ENCODE results near the gene DIO3. TPM values are rescaled to one million over a fixed set of nuclear protein-coding genes. Genes with fewer than 3 reads are reported as not detected.

DIO3 gene
- under 1 TPM; 0.20 to 0.64 TPM for polyA plus RNA-seq

DNA sequence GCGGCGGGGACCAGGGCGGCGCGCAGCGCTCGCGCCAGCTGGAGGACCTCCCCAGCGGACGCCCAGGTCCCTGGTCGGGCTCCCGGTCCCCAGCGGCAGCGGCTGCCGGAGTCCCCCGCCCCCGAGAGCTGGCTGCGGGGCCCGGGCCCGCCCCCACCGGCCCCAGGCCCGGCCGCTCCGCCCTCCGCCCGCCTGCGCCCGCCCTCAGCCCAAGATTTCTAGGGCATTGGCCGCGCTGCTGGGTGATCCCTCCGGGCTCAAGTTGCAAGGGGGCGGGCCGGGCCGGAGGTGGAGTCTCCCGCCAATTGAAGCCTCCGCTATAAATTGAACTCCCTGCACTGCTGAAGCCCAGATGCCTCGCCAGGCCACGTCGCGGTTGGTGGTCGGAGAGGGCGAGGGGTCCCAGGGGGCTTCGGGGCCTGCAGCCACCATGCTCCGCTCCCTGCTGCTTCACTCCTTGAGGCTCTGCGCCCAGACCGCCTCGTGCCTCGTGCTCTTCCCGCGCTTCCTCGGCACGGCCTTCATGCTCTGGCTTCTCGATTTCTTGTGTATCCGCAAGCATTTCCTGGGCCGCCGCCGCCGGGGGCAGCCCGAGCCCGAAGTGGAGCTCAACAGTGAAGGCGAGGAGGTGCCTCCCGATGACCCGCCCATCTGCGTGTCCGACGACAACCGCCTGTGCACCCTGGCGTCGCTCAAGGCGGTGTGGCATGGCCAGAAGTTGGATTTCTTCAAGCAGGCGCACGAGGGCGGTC is at the start of gene DIO3:
Gene DIO3, plus strand, starts transcription at position 351 of the 752 bp plus-strand sequence.
- Histone ChIP-seq H3K4me1 (ENCODE audit: control insufficient read depth in 2 of 2, insufficient read depth in 2 of 2, low read length in 1 of 2) (peaks cover 0 to 13% of the 10 kb centered on the region in 2 donors), H3K4me3 (ENCODE audit: low read depth in 1 of 2, low read length in 2 of 2) (peak within 1 kb of the TSS in 1 of 2 donors; percentile 40), H3K36me3 (ENCODE audit: control insufficient read depth in 2 of 2, insufficient read depth in 2 of 2, low read length in 1 of 2) (no peaks in the 10 kb centered on the region), H3K27ac (ENCODE audit: low read depth in 2 of 2, low read length in 1 of 2) (peak within 1 kb of the TSS in 1 of 2 donors; percentile 26), H3K27me3 (ENCODE audit: control insufficient read depth in 1 of 2, insufficient read depth in 2 of 2, low read length in 2 of 2) (peaks cover 27% of the 10 kb centered on the region in 2 donors), H3K9me3 (ENCODE audit: control insufficient read depth in 2 of 2, insufficient read depth in 1 of 2, low read depth in 1 of 2, low read length in 1 of 2) (peaks cover 13 to 17% of the 10 kb centered on the region in 2 donors)
- WGBS, 2 donors = 20 to 24% methylated on average over 56 to 73 of the region's 73 CpGs

GRCh38 chr14:101511620-101512375 is 49.5 kb upstream of the DIO3 start:
- H3K27ac ChIP-seq (ENCODE audit: low read depth in 2 of 2, low read length in 1 of 2) = no peak overlapping the region
- no peak overlapping the region for H3K4me3 ChIP-seq (ENCODE audit: low read depth in 1 of 2, low read length in 2 of 2)
- 57 to 63% methylated on average over 20 of the region's 20 CpGs for WGBS, 2 donors
- H3K27me3 ChIP-seq (ENCODE audit: control insufficient read depth in 1 of 2, insufficient read depth in 2 of 2, low read length in 2 of 2) = no peaks in the 10 kb centered on the region
- H3K9me3 ChIP-seq (ENCODE audit: control insufficient read depth in 2 of 2, insufficient read depth in 1 of 2, low read depth in 1 of 2, low read length in 1 of 2) = peaks cover 0 to 7% of the 10 kb centered on the region in 2 donors
- no peaks in the 10 kb centered on the region for H3K4me1 ChIP-seq (ENCODE audit: control insufficient read depth in 2 of 2, insufficient read depth in 2 of 2, low read length in 1 of 2)
- H3K36me3 ChIP-seq (ENCODE audit: control insufficient read depth in 2 of 2, insufficient read depth in 2 of 2, low read length in 1 of 2) = no peaks in the 10 kb centered on the region

DNA sequence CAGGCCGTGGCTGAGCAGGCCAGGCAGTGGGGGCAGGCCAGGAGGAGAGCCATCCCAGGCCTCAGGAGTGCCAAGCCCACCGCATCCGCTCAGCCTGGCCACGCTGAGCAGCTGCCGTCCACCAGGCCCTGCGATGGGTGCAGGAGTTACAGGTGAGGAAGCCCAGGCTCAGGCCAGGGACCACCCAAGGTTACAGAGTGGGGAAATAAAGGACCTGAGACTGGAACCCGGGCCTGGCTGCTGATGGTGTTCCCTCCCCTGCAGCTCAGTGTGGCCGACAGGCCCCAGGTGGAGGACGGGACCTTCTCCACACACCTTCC is 49.0 kb upstream of the DIO3 start:
- Histone ChIP-seq H3K27me3 (ENCODE audit: control insufficient read depth in 1 of 2, insufficient read depth in 2 of 2, low read length in 2 of 2) (no peaks in the 10 kb centered on the region), H3K36me3 (ENCODE audit: control insufficient read depth in 2 of 2, insufficient read depth in 2 of 2, low read length in 1 of 2) (no peaks in the 10 kb centered on the region), H3K9me3 (ENCODE audit: control insufficient read depth in 2 of 2, insufficient read depth in 1 of 2, low read depth in 1 of 2, low read length in 1 of 2) (peaks cover 0 to 7% of the 10 kb centered on the region in 2 donors), H3K4me3 (ENCODE audit: low read depth in 1 of 2, low read length in 2 of 2) (no peak overlapping the region), H3K4me1 (ENCODE audit: control insufficient read depth in 2 of 2, insufficient read depth in 2 of 2, low read length in 1 of 2) (no peaks in the 10 kb centered on the region), H3K27ac (ENCODE audit: low read depth in 2 of 2, low read length in 1 of 2) (no peak overlapping the region)
- WGBS, 2 donors = 89 to 91% methylated on average over 9 of the region's 9 CpGs

GRCh38 chr14:101514136-101514535 is 47.2 kb upstream of the DIO3 start:
- no peaks in the 10 kb centered on the region for H3K27me3 ChIP-seq (ENCODE audit: control insufficient read depth in 1 of 2, insufficient read depth in 2 of 2, low read length in 2 of 2)
- H3K27ac ChIP-seq (ENCODE audit: low read depth in 2 of 2, low read length in 1 of 2) = no peak overlapping the region
- H3K4me1 ChIP-seq (ENCODE audit: control insufficient read depth in 2 of 2, insufficient read depth in 2 of 2, low read length in 1 of 2) = peaks cover 0 to 3% of the 10 kb centered on the region in 2 donors
- H3K36me3 ChIP-seq (ENCODE audit: control insufficient read depth in 2 of 2, insufficient read depth in 2 of 2, low read length in 1 of 2) = no peaks in the 10 kb centered on the region
- WGBS, 2 donors = 82 to 95% methylated on average over 5 of the region's 5 CpGs
- no peak overlapping the region for H3K4me3 ChIP-seq (ENCODE audit: low read depth in 1 of 2, low read length in 2 of 2)
- H3K9me3 ChIP-seq (ENCODE audit: control insufficient read depth in 2 of 2, insufficient read depth in 1 of 2, low read depth in 1 of 2, low read length in 1 of 2) = peaks cover 0 to 7% of the 10 kb centered on the region in 2 donors

DNA sequence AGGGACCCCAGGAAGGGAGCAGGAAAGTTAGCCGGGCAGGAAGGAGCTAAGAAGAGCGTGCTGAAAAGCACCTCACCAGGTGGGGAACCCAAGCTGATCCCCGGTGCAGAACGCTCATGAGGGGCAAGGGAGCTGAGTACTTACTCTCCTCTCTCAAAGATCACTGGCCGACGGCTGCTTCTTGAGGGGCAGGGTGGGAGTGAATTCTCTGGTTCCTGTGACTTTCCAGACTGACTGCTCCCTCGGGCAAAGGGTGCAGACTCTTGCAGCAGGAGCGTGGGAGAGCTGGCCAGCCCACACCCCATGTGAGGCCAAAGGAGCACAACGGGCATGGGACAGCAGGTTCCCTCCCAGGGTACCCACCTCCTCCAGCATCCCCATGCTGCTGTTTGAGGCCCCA is 44.9 kb upstream of the DIO3 start:
- 92 to 93% methylated on average over 8 to 9 of the region's 9 CpGs for WGBS, 2 donors
- no peak overlapping the region for H3K27ac ChIP-seq (ENCODE audit: low read depth in 2 of 2, low read length in 1 of 2)
- no peaks in the 10 kb centered on the region for H3K27me3 ChIP-seq (ENCODE audit: control insufficient read depth in 1 of 2, insufficient read depth in 2 of 2, low read length in 2 of 2)
- peaks cover 0 to 7% of the 10 kb centered on the region in 2 donors for H3K9me3 ChIP-seq (ENCODE audit: control insufficient read depth in 2 of 2, insufficient read depth in 1 of 2, low read depth in 1 of 2, low read length in 1 of 2)
- no peak overlapping the region for H3K4me3 ChIP-seq (ENCODE audit: low read depth in 1 of 2, low read length in 2 of 2)
- H3K4me1 ChIP-seq (ENCODE audit: control insufficient read depth in 2 of 2, insufficient read depth in 2 of 2, low read length in 1 of 2) = peaks cover 0 to 10% of the 10 kb centered on the region in 2 donors
- no peaks in the 10 kb centered on the region for H3K36me3 ChIP-seq (ENCODE audit: control insufficient read depth in 2 of 2, insufficient read depth in 2 of 2, low read length in 1 of 2)

- WGBS, 2 donors = 61 to 62% methylated on average over 28 of the region's 28 CpGs
- H3K9me3 ChIP-seq (ENCODE audit: control insufficient read depth in 2 of 2, insufficient read depth in 1 of 2, low read depth in 1 of 2, low read length in 1 of 2) = peaks cover 0 to 7% of the 10 kb centered on the region in 2 donors
- no peak overlapping the region for H3K4me3 ChIP-seq (ENCODE audit: low read depth in 1 of 2, low read length in 2 of 2)
- peak overlapping the region in 1 of 2 donors; percentile 30 for H3K27ac ChIP-seq (ENCODE audit: low read depth in 2 of 2, low read length in 1 of 2)
- no peaks in the 10 kb centered on the region for H3K36me3 ChIP-seq (ENCODE audit: control insufficient read depth in 2 of 2, insufficient read depth in 2 of 2, low read length in 1 of 2)
- H3K4me1 ChIP-seq (ENCODE audit: control insufficient read depth in 2 of 2, insufficient read depth in 2 of 2, low read length in 1 of 2) = peaks cover 0 to 10% of the 10 kb centered on the region in 2 donors
- H3K27me3 ChIP-seq (ENCODE audit: control insufficient read depth in 1 of 2, insufficient read depth in 2 of 2, low read length in 2 of 2) = no peaks in the 10 kb centered on the region
Observed at GRCh38 chr14:101518611-101519473, 42.5 kb upstream of the DIO3 start.

DNA sequence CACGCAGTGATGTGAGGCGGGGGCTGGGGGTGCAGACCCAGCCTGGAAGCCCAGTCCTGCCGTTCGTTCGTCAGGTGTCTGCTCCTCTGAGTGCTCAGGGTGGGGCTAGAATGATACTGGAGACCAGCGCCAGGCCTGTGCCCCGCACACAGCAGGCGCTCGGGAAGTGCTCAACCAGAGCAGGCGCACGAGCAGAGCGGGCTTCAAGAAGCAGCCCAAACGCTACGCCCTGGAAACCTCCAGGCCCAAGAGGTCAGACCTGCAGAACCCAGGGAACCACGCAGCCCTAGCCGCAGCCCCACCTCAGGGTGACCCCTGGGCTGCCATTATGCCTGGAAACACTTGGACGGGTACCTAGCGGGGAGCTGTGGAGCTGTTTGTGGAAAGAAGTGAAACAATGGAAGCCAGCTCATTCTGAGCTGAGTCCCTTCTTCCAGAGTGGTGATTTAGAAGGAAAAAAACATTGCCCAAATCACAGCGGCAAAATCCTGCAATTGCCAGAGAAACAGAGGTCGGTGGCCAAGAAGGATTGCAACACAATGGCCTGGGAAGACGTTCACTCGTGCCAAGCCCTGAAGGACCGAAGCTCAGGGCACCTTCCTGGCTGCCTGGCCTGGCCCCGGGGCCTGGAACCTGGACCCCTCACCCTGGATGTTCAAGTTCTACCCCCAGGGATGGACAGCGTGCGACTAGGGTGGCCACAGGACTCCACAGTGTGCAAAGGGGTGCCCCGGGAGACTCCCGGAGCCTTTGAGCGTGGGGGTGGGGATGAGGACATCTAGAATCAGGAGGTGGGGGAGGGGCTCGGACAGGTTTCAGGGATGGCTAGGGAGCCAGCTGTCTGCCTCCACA is 40.4 kb upstream of the DIO3 start:
- Histone ChIP-seq H3K27me3 (ENCODE audit: control insufficient read depth in 1 of 2, insufficient read depth in 2 of 2, low read length in 2 of 2) (no peaks in the 10 kb centered on the region), H3K36me3 (ENCODE audit: control insufficient read depth in 2 of 2, insufficient read depth in 2 of 2, low read length in 1 of 2) (no peaks in the 10 kb centered on the region), H3K4me3 (ENCODE audit: low read depth in 1 of 2, low read length in 2 of 2) (no peak overlapping the region), H3K27ac (ENCODE audit: low read depth in 2 of 2, low read length in 1 of 2) (peak overlapping the region in 1 of 2 donors; percentile 37), H3K9me3 (ENCODE audit: control insufficient read depth in 2 of 2, insufficient read depth in 1 of 2, low read depth in 1 of 2, low read length in 1 of 2) (peaks cover 0 to under 1% of the 10 kb centered on the region in 2 donors), H3K4me1 (ENCODE audit: control insufficient read depth in 2 of 2, insufficient read depth in 2 of 2, low read length in 1 of 2) (peaks cover 0 to 10% of the 10 kb centered on the region in 2 donors)
- WGBS, 2 donors = 69 to 78% methylated on average over 30 of the region's 30 CpGs

- H3K36me3 ChIP-seq (ENCODE audit: control insufficient read depth in 2 of 2, insufficient read depth in 2 of 2, low read length in 1 of 2) = no peaks in the 10 kb centered on the region
- no peaks in the 10 kb centered on the region for H3K9me3 ChIP-seq (ENCODE audit: control insufficient read depth in 2 of 2, insufficient read depth in 1 of 2, low read depth in 1 of 2, low read length in 1 of 2)
- H3K27ac ChIP-seq (ENCODE audit: low read depth in 2 of 2, low read length in 1 of 2) = no peak overlapping the region
- H3K4me3 ChIP-seq (ENCODE audit: low read depth in 1 of 2, low read length in 2 of 2) = no peak overlapping the region
- WGBS, 2 donors = 70 to 77% methylated on average over 16 to 17 of the region's 17 CpGs
- no peaks in the 10 kb centered on the region for H3K27me3 ChIP-seq (ENCODE audit: control insufficient read depth in 1 of 2, insufficient read depth in 2 of 2, low read length in 2 of 2)
- H3K4me1 ChIP-seq (ENCODE audit: control insufficient read depth in 2 of 2, insufficient read depth in 2 of 2, low read length in 1 of 2) = peaks cover 0 to 10% of the 10 kb centered on the region in 2 donors
Observed at GRCh38 chr14:101521473-101521915, 39.8 kb upstream of the DIO3 start.
